NCI-H82 treated with DMSO at 0.1 percent for 48 hours (cell line): ENCODE results near the gene UTP11.

Experiments used
- DNase-seq: peaks from one replicate; lab custom pipeline; 2025; ENCODE audit not compliant: unreplicated experiment; lab: John Stamatoyannopoulos, UW

UTP11 gene

DNA sequence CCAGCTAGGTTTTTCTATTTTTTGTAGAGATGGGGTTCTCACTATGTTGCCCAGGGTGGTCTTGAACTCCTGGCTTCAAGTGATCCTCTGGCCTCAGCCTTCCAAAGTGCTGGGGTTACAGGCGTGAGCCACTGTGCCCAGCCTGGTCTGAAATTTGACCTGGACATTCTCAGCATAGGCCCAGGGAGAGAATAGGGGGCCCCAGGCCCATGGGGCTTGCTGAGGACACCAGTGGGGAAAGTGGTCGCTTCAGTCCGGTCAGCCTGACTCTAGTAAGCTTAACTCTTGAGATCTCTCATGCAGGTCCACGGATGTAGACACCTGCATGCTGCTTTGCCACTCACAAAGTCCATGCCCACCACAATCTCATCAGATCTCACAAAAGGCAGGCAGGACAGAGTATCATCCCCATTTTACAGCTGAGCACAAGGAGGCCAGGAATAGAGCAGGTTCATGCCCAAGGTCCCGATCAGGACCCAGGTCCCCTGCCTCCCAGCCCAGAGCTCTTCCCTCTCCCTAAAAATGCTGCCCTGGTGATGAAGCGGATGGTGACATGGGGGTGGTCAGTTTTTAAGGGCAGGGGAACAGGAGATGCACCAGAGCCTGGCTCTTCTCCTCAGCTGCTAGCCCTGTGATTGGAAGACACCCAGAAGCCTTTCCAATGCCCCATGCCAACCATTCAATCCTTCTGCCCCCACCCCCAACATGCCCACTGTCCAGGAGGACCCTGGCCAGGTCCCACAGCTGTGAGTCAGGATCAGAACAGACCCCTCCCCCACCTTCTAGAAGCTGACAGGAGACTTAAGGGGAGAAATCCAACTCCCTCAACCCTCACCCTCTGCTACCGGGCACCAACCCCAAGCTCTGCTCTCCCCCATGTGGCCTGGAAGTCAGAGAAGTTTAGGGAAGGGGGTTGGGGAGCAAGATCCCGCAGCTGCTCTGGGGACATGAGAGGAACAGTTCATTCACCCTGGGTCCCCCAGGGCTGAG, 9.0 kb upstream of the UTP11 start:
- DNase-seq = no peak

GRCh38 chr1:38004284-38005108, 8.0 kb upstream of the UTP11 start:
- DNase-seq = no peak

GRCh38 chr1:38005195-38006007, 7.1 kb upstream of the UTP11 start, which contains the start of gene FHL3:
TSS of gene FHL3 (minus strand) at chr1:38005514. CDS start at chr1:37999412, 6,102 bp downstream.
- peak; percentile 73 for DNase-seq

DNA sequence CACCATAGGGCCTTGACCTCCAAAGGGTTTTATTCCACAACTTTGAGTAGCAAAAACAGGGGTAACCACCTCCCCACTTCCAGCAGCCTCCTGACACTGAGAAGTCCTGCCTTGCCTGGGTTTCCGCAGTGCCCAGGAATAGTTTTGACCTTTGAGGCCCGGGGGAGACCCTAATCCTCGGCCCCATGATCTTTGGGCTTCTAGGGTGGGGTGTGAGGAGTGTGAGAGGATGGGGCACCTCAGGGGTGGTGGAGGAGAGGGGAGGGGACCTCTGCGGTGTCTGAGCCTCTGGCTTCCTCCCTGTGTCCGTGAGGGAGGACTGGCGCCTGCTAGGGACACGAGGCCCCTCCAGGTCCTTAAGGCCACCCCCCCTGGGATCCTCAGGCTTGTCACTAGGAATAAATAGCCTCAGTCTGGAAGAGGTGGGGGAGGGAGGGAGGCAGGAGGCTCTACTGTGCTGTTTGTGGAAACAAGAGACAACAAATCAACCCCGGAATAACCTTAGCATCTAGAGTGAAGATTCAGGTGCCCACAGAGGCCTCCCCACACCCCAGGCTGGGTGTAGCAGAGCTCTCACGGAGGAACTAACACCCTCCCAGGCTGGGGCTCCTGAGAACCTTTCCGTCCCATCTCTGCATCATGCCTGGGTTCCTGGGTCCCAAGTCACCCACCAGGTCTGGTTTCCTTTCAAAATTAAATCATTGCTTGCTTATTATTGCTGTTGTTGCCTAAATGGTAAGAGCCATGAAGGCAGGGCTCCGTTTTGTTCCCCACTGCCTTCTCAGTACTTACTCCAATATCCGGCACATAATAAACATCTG, 6.3 kb upstream of the UTP11 start:
- DNase-seq = no peak

- no peak for DNase-seq
Observed at GRCh38 chr1:38009088-38009840, 3.3 kb upstream of the UTP11 start.

DNA sequence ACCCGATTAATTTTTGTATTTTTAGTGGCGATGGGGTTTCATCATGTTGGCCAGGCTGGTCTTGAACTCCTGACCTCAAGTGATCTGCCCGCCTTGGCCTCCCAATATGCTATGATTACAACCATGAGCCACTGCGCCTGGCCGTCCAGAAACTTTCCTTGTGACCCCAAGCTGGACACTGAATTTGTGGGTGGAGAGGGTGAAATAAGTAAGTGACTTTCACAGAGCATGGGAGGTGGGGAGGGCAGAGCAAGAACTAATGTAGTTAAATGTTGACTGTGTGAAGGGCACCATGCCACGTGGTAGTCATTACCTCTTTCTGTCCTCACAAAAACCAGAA, 2.7 kb upstream of the UTP11 start:
- no peak for DNase-seq

DNA sequence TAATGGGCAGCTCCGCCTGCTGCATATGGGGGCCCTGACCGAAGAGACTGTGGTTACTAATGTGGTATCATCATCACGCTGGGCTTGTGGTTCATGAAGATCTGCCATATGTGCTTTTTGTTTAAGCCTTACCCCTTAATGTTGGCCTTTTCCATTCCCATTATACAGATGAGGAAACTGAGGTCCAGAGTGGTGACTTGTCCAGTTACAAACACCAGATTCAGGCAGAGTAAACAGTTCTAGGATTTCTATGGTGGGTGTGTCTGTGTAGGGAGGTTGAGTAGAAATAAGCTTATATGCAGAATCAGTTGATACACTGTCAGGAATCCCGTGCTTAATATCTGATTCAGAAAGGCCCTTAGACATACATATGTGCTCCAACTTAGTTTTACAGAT, 691 bp downstream of the UTP11 start:
- no peak for DNase-seq

GRCh38 chr1:38014171-38014570, 1.6 kb downstream of the UTP11 start:
- DNase-seq = peak; percentile 97

DNA sequence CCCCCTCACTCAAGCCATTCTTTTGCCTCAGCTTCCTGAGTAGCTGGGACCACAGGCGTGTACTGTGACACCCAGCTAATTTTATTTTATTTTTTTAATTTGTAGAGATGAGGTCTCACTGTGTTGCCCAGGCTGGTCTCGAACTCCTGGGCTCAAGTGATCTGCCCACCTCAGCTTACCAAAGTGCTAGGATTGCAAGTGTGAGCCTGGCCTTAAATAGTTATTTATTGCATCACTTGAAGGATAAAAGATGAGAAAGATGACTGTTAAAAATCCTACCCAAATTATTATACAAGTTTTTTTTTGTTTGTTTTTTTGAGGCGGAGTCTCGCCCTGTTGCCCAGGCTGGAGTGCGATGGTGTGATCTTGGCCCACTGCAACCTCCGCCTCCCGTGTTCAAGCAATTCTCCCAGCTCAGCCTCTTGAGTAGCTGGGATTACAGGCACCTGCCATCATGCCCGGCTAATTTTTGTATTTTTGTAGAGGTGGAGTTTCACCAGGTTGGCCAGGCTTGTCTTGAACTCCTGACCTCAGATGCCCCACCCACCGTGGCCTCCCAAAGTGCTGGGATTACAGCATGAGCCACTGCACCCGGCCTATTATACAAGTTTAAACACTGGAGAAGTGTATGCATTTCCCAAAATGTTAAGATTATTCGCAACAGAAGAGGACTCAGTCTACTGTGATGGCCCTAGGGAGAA, 2.3 kb downstream of the UTP11 start:
- DNase-seq = no peak

GRCh38 chr1:38015978-38016725, 3.6 kb downstream of the UTP11 start:
- DNase-seq = no peak

GRCh38 chr1:38018864-38019343, 6.4 kb downstream of the UTP11 start:
- no peak for DNase-seq

DNA sequence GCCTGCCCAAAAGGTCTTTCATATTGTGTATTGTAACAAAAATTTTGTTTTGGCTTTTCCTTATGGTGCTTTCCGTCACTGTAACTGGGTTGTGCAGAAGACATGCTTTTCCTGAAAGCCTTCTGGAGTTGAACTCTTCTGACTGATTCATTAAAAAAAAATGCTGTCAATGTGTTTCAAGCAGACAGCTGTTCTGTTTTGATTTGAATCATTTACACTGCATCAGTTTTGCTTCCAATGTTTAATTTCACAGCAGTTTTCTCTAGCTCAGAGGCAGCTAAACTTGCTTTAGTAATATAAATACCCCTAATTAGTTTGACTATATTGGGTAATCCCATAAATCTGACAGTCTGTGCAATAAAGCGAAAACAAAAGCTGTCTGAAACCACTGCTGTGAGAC, 7.9 kb downstream of the UTP11 start:
- DNase-seq = no peak

GRCh38 chr1:38021969-38022368, 9.4 kb downstream of the UTP11 start:
- no peak for DNase-seq

DNA sequence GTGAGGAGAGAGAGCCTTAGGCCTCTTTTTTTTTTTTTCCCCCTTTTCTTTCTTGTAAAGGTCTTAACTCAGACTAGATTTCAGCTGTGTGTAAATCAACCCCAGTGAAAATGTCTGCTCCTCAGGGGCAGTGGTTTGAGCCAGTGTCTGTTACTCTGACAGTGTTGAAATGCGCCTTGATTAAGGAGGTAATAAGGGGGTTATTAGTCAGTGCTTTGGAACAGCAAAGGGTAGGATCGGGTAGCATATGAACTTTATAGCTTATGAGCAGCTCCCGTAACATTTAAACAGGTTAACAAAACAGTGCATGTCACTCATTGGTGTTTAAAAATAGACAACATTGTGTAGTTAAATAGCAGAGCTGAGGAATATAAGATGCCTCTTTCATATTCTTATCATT, 10.3 kb downstream of the UTP11 start:
- no peak for DNase-seq

- no peak for DNase-seq
Observed at GRCh38 chr1:38025233-38025632, 12.7 kb downstream of the UTP11 start.

DNA sequence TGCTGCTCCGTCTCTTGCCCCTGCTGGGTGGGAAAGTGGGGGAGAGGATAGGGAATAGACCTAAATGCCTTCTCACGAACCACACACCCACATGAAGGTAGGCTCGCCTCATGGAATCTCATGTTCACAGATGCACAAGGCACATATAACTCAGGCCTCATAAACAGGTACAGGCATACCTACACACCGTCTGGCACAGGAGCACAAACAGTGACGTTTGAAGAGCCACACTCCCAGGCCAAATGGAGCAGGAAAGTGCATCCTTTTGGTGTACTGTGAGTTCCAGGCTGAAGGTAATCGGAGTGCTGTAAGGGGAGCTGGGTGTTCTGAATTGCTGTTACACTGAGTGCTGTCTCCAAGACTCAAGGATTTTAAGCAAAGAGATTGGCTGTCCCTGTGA, 13.1 kb downstream of the UTP11 start:
- no peak for DNase-seq

- peak; percentile 25 for DNase-seq
Observed at GRCh38 chr1:38026592-38027200, 14.2 kb downstream of the UTP11 start.
